Motor neuron (in vitro differentiated cells): Measurements from ENCODE around the gene UNC119B. TPM values are rescaled to one million over a fixed set of nuclear protein-coding genes. Genes with fewer than 3 reads are reported as not detected.

ENCODE experiments used
- ATAC-seq, 8 experiments: fragments of 200-7000 bp; cut with Tn5 transposase; replicated peaks in 6 of 8; 2 replicates each; pipeline ENCODE4 v1.8.0; 2021; ENCODE audit warnings: mild to moderate bottlenecking in 8 of 8, moderate library complexity in 8 of 8
- H3K27ac ChIP-seq, 2 donors: fragments of 250-450 bp; sonication (Bioruptor Pico); 2 replicates each; pipeline ENCODE4 v1.9.0; 2021; ENCODE audit warnings: antibody characterized with exemption in 2 of 2, mild to moderate bottlenecking in 2 of 2, moderate library complexity in 1 of 2
- H3K4me1 ChIP-seq, 2 donors: fragments of 250-450 bp; sonication (Bioruptor Pico); replicated peaks in 1 of 2; 2 replicates each; pipeline ENCODE4 v1.6.1; 2021; ENCODE audit warnings: antibody characterized with exemption in 2 of 2, mild to moderate bottlenecking in 2 of 2, moderate library complexity in 1 of 2
- H3K4me3 ChIP-seq, 5 donors: fragments of 250-450 bp; sonication (Bioruptor Pico); 2 replicates each; pipeline ENCODE4 v1.9.0; 2021; ENCODE audit warnings: antibody characterized with exemption in 5 of 5, mild to moderate bottlenecking in 5 of 5, moderate library complexity in 4 of 5
- WGBS, 10 experiments: fragments of 450-650 bp; shearing (Covaris generic); methylation state at CpG; one replicate each; pipeline ENCODE4 v1.0.0; 2022; 5-methylcytosine and 5-hydroxymethylcytosine counted together
- in situ Hi-C, 9 experiments: fragments of 400-800 bp; cut with MboI; loops; one replicate each; pipeline ENCODE4 v1.15.0; 2021; ENCODE audit warnings: low sequenced_read_pairs in 9 of 9, low pct_unique_long_range_greater_than_20kb in 2 of 9; ENCODE audit not compliant: unreplicated experiment in 9 of 9
- total RNA-seq, 8 experiments: library from RNA; unstranded; fragments of 300-600 nt; gene quantifications; 2 replicates each; pipeline versions ENCODE4 v1.2.3 to v1.2.4, GENCODE V29; 2022

Gene UNC119B
- total RNA-seq, 8 experiments from 2014 or later, result 15.7 to 37.7 (median 20.8) TPM

DNA sequence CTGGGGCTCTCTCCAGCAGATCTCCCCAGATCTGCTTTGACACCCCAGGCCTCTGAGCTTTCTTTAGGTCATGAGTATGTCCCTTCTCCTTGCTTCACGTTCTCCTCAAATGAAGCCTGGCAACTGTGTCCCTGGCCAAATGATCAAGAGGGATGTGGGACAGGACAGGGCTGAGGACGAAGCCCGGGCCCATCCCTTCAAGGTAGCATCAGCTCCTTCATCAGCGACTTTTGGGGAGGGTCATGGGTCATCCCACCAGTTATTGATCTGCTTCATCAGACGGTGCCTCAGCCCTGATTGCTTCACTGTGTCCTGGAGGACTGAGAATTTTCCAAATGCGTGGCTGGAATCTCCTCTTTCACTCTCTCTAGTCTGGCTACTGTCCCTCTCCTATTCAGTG is 47.7 kb downstream of the UNC119B start:
- 0 to 100% (median 94%) methylated on average over 1 to 5 of the region's 6 CpGs; no CpG with 5 or more reads in 4 of the 10 experiments for WGBS, 10 experiments
- no peak for ATAC-seq
- H3K4me3 ChIP-seq, result no peak overlapping the region
- in situ Hi-C loops, result no loop called here
- peaks cover 0 to 10% of the 10 kb centered on the region in 2 donors for H3K4me1 ChIP-seq
- H3K27ac ChIP-seq, result no peak overlapping the region

DNA sequence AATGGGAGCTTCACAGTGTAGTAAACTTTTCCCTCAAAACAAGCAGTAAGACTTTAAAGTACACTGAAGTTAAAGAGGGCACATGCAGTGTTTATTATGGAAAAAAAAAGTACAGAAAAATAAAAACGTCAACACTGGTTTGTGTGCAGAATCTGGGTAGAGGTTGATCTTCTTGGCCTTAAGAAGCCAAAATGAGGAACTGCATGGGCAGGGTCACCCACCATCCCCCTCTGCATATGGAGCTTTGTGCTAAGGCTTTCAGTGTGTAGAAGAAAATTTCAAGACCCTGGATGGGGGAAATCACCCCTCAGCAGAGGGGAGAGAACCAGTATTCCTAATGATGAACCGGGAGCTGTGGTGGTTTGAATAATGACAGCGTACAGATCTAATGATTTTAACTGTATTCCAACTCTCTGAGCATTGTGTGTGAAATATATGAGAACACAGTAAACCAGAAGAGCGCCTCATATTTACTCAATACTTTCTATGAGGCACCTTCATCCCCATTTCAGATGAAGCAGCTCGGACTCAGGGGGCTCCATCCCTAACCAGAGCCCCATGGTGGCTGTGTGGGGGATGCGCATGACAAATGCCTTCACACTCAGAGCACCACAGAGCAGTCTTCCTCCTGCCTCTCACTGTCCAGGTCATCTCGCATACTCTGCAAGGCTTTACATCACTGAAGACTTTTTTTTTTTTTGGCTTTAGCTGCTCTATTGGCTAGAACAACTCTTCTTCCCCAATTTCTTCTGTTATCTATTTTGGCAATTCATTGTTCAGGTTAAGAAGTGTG is 48.7 kb downstream of the UNC119B start:
- Histone ChIP-seq H3K4me1 (peaks cover 0 to 10% of the 10 kb centered on the region in 2 donors), H3K4me3 (no peak overlapping the region), H3K27ac (no peak overlapping the region)
- 73 to 100% (median 82%) methylated on average over 1 to 6 of the region's 7 CpGs; no CpG with 5 or more reads in 1 of the 10 experiments for WGBS, 10 experiments
- no peak for ATAC-seq
- in situ Hi-C loops, result no loop called here

DNA sequence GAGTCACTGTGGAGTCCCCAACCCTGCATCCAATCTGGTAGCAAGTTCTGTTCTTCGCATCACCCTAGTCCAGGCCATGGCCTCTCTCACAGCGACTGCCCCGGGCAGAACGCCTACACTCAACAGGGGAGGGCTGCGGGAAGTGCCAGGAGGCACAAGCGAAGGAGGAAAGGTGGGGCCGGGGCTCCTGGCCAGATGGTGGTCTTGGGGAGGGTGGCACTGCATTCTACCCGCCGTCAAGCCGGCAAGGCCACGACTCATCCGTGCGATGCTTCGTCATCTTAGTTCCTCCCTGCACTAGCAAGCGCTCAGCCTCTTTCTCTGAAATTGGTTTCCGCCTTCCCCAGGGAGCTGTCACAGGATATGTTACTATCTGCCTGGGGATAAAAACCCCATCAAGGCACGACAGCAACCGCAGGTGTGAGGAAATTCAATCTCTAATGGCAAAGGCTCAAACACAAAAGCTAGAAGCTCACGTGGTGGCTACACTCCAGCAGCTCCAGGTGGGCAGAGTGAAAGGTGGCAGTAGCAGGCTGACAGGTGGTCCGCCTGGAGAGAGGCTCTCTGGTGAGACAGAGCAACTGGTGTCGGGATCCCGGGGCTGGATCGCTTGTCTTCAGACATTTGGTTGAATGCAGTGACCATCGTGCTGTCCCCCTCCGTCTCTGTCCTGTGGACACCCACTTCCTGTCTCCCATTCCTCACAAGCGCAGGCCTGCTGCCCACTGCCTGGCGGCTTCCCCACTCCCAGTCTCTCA is 49.5 kb downstream of the UNC119B start:
- H3K27ac ChIP-seq, result no peak overlapping the region
- no peak overlapping the region for H3K4me3 ChIP-seq
- 20 to 95% (median 77%) methylated on average over 1 to 16 of the region's 27 CpGs; no CpG with 5 or more reads in 6 of the 10 experiments for WGBS, 10 experiments
- no peak for ATAC-seq
- peaks cover 0 to 10% of the 10 kb centered on the region in 2 donors for H3K4me1 ChIP-seq
- in situ Hi-C loops, result no loop called here

DNA sequence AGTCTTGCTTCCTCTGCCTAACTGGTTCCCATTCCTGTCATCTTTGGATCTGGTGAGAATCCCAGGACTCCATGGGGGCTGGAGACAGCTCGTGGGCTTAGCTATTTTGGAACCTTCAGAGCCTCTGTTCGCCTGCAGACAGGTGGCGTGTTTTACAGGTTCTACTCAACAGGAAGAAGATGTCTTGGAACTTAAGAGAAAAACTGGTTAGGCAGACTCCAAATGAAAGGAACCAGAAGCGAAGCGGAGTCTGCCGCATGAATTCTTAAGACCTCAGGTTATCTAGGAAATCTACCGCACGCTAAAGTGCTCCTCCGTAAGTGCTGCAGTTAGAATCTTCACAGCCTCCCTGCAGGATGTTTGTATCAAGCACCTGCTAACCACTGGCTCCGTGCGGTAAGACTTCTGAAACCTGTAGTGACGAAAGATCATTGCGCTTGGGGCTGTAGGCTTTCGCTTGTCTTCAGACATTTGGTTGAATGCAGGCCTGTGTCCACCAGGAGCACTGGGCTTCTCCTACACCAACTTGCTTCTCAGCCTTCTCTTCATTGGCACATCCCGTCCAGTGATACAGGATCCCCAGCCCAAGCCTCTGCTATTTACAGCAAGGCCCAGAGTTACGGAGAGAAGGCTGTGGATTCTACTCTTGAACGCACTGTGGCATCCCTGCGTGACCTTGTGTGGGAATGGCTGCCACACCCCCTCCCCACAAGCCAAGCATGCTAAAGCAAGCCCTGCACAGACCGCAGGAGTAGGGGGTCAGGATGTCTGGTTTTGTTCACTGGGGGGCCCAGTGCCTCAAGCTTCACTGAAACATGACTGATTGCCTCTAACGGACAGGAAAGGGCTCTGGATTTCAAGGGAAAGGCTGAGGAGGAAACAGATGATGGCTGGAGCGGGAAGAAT is 50.3 kb downstream of the UNC119B start:
- no peak overlapping the region for H3K27ac ChIP-seq
- peaks cover 0 to 10% of the 10 kb centered on the region in 2 donors for H3K4me1 ChIP-seq
- WGBS, 10 experiments, result 73 to 96% (median 89%) methylated on average over 5 to 20 of the region's 21 CpGs
- in situ Hi-C loops, result no loop called here
- peak in 3 of 8 experiments; percentile 19 to 32 (median 22) for ATAC-seq
- H3K4me3 ChIP-seq, result no peak overlapping the region

DNA sequence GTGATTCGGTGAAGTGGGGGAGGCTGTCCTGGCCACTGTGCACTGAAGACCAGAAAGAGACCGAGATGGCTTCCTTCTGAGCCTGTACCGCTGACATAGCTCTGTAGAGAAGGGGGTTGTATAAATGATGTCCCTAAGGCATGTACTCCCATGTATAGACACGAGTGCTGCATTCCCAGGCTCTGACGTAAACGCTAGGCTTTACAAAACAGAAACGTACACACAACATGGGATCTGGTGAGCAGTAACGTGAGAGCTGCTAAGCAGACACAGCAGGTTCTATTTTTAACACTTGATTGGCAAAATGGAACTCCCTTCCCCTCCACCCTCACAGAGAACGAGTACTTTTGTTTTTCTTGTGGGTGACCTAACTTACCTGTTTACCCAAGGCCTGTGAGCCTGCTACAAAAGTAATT is 51.3 kb downstream of the UNC119B start:
- in situ Hi-C loops, result no loop called here
- Histone ChIP-seq H3K4me1 (peaks cover 0 to 10% of the 10 kb centered on the region in 2 donors), H3K4me3 (no peak overlapping the region), H3K27ac (peak overlapping the region in 1 of 2 donors; percentile 5)
- ATAC-seq, result peak in 6 of 8 experiments; percentile 58 to 86 (median 71)
- WGBS, 10 experiments, result 42 to 83% (median 75%) methylated on average over 1 to 9 of the region's 9 CpGs; no CpG with 5 or more reads in 2 of the 10 experiments

DNA sequence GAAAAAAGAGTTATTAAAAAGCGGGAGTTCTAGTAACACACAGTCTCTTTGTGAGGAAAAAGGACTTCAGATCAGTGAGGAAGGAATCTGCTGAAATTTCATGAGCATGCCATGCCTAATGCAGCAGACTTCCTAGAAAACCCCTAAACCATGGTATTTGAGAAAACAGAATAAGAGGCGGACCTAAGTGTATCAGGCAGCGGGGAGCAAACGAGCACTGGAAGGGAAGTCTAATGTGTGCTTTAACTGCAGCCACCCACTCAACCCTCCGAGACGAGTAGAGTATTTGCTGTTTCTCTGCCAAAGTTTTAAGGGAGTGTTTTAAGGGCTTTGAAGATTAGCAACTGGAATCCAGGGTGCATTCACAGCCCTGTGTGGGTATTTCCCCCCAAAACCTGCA is 51.8 kb downstream of the UNC119B start:
- in situ Hi-C loops, result no loop called here
- H3K27ac ChIP-seq, result no peak overlapping the region
- 20 to 100% (median 85%) methylated on average over 2 to 6 of the region's 6 CpGs; no CpG with 5 or more reads in 2 of the 10 experiments for WGBS, 10 experiments
- peaks cover 0 to 10% of the 10 kb centered on the region in 2 donors for H3K4me1 ChIP-seq
- no peak for ATAC-seq
- no peak overlapping the region for H3K4me3 ChIP-seq

DNA sequence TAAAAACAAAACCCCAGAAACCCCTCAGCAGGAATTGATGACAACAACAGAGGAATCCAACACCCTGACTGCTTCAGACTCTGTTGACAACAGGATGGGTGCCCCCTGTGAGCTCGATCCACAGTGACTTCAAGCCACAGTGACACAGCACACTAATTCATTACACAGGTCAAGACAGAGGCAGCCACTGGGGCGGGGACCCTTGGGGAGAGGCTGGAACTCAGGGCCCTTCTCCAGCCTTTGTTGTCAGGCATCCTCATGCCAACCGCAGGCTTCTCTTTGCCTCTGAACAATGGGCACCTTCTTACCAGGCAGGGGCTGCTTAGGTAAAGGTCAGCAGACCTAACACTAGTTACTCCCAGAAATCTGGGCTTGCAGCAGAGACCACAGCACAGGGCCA is 53.0 kb downstream of the UNC119B start:
- ATAC-seq, result no peak
- 22 to 100% (median 100%) methylated on average over 1 to 2 of the region's 3 CpGs; no CpG with 5 or more reads in 5 of the 10 experiments for WGBS, 10 experiments
- H3K4me1 ChIP-seq, result peaks cover 0 to 10% of the 10 kb centered on the region in 2 donors
- H3K4me3 ChIP-seq, result no peak overlapping the region
- no peak overlapping the region for H3K27ac ChIP-seq
- in situ Hi-C loops, result no loop called here

DNA sequence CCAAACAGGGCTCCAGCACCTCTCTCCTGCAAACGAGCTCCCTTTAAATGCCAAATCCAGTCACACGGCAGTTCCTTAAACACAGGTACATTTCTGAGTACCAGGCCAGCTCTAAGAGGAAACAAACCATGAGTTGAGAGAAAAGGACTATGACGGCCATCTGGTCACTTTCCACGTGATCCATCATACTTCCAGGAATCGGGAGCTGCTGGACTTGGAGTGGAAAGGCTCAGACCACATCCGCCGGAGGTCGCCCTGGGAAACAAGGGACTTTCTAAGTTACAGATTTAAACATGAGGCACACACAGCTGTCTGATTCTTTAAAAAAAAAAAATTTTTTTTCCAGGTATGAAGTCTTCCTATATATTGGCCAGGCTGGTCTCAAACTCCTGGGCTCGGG is 54.6 kb downstream of the UNC119B start:
- H3K27ac ChIP-seq, result no peak overlapping the region
- no peak for ATAC-seq
- WGBS, 10 experiments, result 73 to 100% (median 96%) methylated on average over 1 to 7 of the region's 9 CpGs; no CpG with 5 or more reads in 2 of the 10 experiments

DNA sequence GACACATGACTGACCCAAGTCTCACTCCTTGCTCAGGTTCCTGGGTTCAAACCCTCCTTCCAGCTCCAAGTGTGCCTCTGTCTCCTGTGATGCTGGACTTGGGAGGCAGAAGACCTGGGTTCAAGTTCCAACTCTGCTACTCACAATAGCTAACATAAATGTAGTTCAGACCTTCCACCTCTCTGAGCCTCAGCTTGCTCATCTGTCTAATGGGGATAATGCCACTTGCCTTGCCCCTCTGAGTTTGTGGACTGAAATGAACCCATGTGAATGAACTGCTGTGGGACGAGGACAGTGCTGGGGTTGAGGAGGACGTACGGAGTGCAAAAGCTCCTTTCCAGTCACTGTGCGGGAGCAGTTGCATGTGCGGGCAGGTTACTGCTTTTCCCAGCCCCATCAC is 56.3 kb downstream of the UNC119B start:
- in situ Hi-C loops, result no loop called here
- Histone ChIP-seq H3K27ac (no peak overlapping the region), H3K4me1 (peaks cover 1 to 2% of the 10 kb centered on the region in 2 donors), H3K4me3 (no peak overlapping the region)
- ATAC-seq, result no peak
- WGBS, 10 experiments, result 76 to 100% (median 100%) methylated on average over 1 to 5 of the region's 5 CpGs; no CpG with 5 or more reads in 3 of the 10 experiments

More for the DNA sequence above, 54.6 kb downstream of the UNC119B start:
- no peak overlapping the region for H3K4me3 ChIP-seq
- H3K4me1 ChIP-seq, result peaks cover 0 to 10% of the 10 kb centered on the region in 2 donors
- in situ Hi-C loops, result no loop called here

DNA sequence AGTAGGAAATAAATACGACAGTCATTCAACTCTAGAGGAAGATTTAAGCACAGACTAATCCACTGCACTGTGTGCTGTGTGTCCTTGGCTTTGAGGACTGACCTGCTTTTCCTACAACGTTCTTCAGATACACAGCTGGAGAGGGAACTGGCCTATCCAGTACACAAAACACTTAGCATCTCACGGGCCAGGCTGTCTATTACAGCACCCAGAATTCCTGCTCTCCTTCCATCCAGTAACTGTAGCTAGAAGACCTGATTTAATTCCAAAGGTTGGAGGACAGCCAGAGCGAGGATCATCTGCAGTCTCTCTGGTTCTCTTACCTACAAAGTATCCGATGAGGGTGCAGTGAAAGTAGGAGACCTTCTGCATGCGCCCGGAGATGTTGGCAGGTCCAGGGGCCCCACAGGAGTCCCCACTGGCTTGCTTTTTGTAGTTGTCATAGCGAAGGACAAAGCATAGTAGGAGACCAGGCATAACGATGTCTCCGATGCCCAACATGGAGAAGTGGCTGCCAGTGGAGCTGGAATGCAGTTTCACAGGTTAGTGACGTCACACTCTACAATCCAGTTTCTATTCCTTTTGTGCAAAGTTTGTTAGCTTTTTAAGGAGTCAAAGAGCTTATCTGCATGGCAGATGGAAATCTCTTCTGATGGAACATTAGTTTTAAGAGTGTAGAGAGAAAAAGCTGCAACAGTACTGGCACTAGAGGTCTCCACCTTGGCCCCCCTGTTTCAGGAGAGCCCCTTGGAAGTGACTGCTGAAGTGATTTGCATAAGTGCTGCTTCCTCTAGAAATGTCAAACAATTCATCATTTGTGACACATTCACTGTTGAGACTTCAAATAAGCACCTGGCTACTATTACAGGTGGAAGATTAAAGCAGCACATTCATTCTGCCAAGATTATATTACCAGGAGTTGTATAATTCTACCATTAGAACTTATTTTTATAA is 57.1 kb downstream of the UNC119B start:
- no peak overlapping the region for H3K27ac ChIP-seq
- no peak for ATAC-seq
- in situ Hi-C loops, result no loop called here
- H3K4me3 ChIP-seq, result no peak overlapping the region
- WGBS, 10 experiments, result 67 to 100% (median 96%) methylated on average over 2 to 7 of the region's 11 CpGs
- peaks cover 2 to 3% of the 10 kb centered on the region in 2 donors for H3K4me1 ChIP-seq

DNA sequence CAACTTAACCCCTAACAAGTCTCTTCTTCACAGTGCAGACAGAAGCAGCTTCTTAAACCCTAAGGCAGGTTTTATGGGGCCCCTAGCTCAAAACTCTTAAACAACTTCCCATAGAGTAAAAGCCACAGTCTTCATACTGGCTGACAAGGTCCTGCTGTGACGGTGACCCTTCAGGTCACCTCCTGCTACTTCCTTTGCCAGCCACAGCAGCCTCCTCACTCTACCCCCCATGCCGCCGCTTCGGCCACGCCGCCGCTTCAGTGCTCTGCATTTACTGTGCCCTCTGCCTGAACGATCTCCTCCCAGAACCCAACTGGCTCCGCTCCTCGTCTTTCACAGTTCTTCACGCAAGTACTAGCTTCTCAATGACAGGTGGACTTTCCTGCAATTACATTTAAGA is 60.8 kb downstream of the UNC119B start:
- no peak overlapping the region for H3K4me3 ChIP-seq
- no peak for ATAC-seq
- H3K4me1 ChIP-seq, result peaks cover 2 to 5% of the 10 kb centered on the region in 2 donors
- in situ Hi-C loops, result no loop called here
- WGBS, 10 experiments, result 37 to 95% (median 71%) methylated on average over 5 to 10 of the region's 11 CpGs; no CpG with 5 or more reads in 2 of the 10 experiments
- H3K27ac ChIP-seq, result no peak overlapping the region
